Mesothelial cell of epicardium (in vitro differentiated cells): Measurements from ENCODE around the gene PACRG. TPM values are rescaled to one million over a fixed set of nuclear protein-coding genes. Genes with fewer than 3 reads are reported as not detected.

Source experiments
- DNase-seq, 2 experiments: peaks; one replicate each; pipeline ENCODE4 v3.0.0; 2021; ENCODE audit warnings: low spot score in 2 of 2; ENCODE audit not compliant: unreplicated experiment in 2 of 2
- H3K27ac Mint-ChIP-seq: 2 replicates; pipeline ENCODE4 v1.8.0; 2021; ENCODE audit warnings: mixed read lengths
- H3K27me3 Mint-ChIP-seq: 2 replicates; pipeline ENCODE4 v1.8.0; 2021; ENCODE audit warnings: low read depth, mixed read lengths
- H3K36me3 Mint-ChIP-seq: 2 replicates; pipeline ENCODE4 v1.8.0; 2021; ENCODE audit warnings: mixed read lengths
- H3K4me1 Mint-ChIP-seq: 2 replicates; pipeline ENCODE4 v1.8.0; 2021; ENCODE audit warnings: mixed read lengths
- H3K4me3 Mint-ChIP-seq: 2 replicates; pipeline ENCODE4 v1.8.0; 2021; ENCODE audit warnings: mild to moderate bottlenecking, moderate library complexity, mixed read lengths
- H3K9me3 Mint-ChIP-seq: 2 replicates; pipeline ENCODE4 v1.8.0; 2021; ENCODE audit warnings: mixed read lengths
- CTCF ChIP-seq: fragments of 200-600 bp; sonication (generic); IDR thresholded peaks from one replicate; pipeline ENCODE4 v1.5.0; 2021; ENCODE audit warnings: antibody characterized with exemption; ENCODE audit not compliant: unreplicated experiment
- total RNA-seq: library from RNA; stranded (reverse); gene quantifications from 3 replicates; pipeline ENCODE4 v1.2.1, GENCODE V29; 2021

Gene PACRG
- total RNA-seq, 1 donor from 2014 or later = 1.6 TPM

GRCh38 chr6:163008186-163008585 is 280.4 kb downstream of the PACRG start:
- no peaks in the 10 kb centered on the region for H3K4me1 Mint-ChIP-seq
- H3K27ac Mint-ChIP-seq = no peak overlapping the region
- H3K9me3 Mint-ChIP-seq = no peaks in the 10 kb centered on the region
- no peaks in the 10 kb centered on the region for H3K27me3 Mint-ChIP-seq
- no peak for DNase-seq
- no peak for TF ChIP-seq CTCF
- no peak overlapping the region for H3K4me3 Mint-ChIP-seq
- H3K36me3 Mint-ChIP-seq = no peaks in the 10 kb centered on the region

- H3K4me1 Mint-ChIP-seq = no peaks in the 10 kb centered on the region
- TF ChIP-seq CTCF = no peak
- H3K9me3 Mint-ChIP-seq = no peaks in the 10 kb centered on the region
- H3K27me3 Mint-ChIP-seq = no peaks in the 10 kb centered on the region
- H3K36me3 Mint-ChIP-seq = no peaks in the 10 kb centered on the region
- no peak overlapping the region for H3K4me3 Mint-ChIP-seq
- DNase-seq = no peak
- no peak overlapping the region for H3K27ac Mint-ChIP-seq
Measured at GRCh38 chr6:163008626-163009025, 280.9 kb downstream of the PACRG start.

GRCh38 chr6:163010145-163010544 is 282.4 kb downstream of the PACRG start:
- no peak for DNase-seq
- no peak overlapping the region for H3K4me3 Mint-ChIP-seq
- no peaks in the 10 kb centered on the region for H3K4me1 Mint-ChIP-seq
- no peaks in the 10 kb centered on the region for H3K27me3 Mint-ChIP-seq
- TF ChIP-seq CTCF = no peak
- no peaks in the 10 kb centered on the region for H3K36me3 Mint-ChIP-seq
- peaks cover 4% of the 10 kb centered on the region for H3K9me3 Mint-ChIP-seq
- no peak overlapping the region for H3K27ac Mint-ChIP-seq

GRCh38 chr6:163014736-163015135 is 287.0 kb downstream of the PACRG start:
- Mint-ChIP-seq H3K9me3 (peaks cover 4% of the 10 kb centered on the region), H3K27ac (no peak overlapping the region), H3K4me1 (no peaks in the 10 kb centered on the region), H3K36me3 (no peaks in the 10 kb centered on the region), H3K27me3 (no peaks in the 10 kb centered on the region), H3K4me3 (no peak overlapping the region)
- DNase-seq = no peak
- no peak for TF ChIP-seq CTCF

- Mint-ChIP-seq H3K9me3 (peaks cover 5% of the 10 kb centered on the region), H3K27me3 (no peaks in the 10 kb centered on the region), H3K4me3 (no peak overlapping the region), H3K27ac (no peak overlapping the region), H3K4me1 (no peaks in the 10 kb centered on the region), H3K36me3 (no peaks in the 10 kb centered on the region)
- TF ChIP-seq CTCF = no peak
- no peak for DNase-seq
Measured at GRCh38 chr6:163017801-163018200, 290.0 kb downstream of the PACRG start.

- DNase-seq = no peak
- Mint-ChIP-seq H3K27me3 (no peaks in the 10 kb centered on the region), H3K27ac (no peak overlapping the region), H3K4me3 (no peak overlapping the region), H3K9me3 (peaks cover 22% of the 10 kb centered on the region), H3K36me3 (no peaks in the 10 kb centered on the region), H3K4me1 (no peaks in the 10 kb centered on the region)
- no peak for TF ChIP-seq CTCF
Measured at GRCh38 chr6:163019926-163020325, 292.2 kb downstream of the PACRG start.
